NT2/D1 (cell line): Measurements from ENCODE around the gene FASTKD3.

Experiments used
- YY1 ChIP-seq: IDR thresholded peaks from 2 replicates; pipeline ENCODE4 v1.6.1; 2011; ENCODE audit not compliant: insufficient read length, insufficient read depth
- ZNF274 ChIP-seq: IDR thresholded peaks from 2 replicates; pipeline ENCODE4 v1.6.1; 2011; ENCODE audit warnings: mild to moderate bottlenecking, low read depth, low read length

GRCh38 chr5:7868427-7868772, 431 bp downstream of the FASTKD3 start:
- no peak for TF ChIP-seq ZNF274
- no peak for TF ChIP-seq YY1
